ENCODE data around the gene U2AF1L4.

The U2AF1L4 gene

DNA sequence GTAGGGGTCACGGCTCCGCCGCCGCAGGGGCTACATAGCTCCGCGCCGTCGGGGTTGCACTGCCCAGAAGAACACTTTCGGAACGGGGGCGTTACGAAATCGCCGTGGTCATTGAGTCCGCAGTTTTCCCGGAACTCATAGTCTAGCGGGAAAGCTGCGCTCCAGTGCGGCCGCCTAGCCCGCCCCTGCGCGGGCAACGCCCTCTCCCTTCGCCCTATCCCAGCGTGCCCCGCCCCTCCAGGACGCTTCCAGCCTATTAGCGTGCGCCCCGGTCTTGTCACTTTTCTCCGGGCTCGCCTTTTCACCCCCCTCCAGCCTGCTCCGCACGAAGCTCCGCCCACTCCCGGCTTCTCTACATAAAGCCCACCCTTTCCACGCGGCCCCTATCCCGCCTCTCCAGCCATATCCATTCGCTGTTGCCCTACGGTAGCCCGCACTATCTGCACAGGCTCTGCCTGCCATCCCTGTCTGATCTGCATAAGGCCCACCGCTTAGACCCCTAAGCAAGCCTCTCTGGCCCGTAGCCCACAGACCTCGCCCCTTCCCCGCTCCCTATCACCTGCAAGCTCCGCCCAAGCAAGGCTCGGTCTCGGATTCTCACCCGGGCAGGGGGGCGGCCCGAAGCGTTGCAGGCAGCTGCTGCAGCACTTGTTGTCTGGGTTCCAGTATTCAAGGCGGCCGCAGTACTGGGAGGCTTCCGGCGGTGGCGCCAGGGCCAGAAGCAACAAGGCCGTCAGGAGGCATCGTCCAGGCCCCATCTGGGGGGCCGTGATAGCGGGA is 4.6 kb downstream of the U2AF1L4 start:
- peak; percentile 86 to 94 (median 89) for DNase-seq

DNA sequence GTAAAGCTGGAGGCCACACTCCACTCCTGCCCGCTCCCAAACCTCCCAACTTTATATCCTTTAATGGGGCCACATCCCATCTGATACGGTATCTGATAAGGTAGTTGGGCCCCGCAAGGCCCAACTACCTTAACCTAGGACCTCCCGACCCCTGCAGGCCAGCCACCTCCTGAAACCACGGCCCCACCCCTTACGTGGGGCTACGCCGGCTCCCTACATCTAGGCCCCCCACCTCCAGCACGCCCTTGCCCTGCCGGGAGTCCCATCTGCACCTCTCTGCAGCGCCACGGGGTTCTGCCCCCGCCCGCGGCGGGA is 5.2 kb downstream of the U2AF1L4 start:
- no peak for DNase-seq

DNA sequence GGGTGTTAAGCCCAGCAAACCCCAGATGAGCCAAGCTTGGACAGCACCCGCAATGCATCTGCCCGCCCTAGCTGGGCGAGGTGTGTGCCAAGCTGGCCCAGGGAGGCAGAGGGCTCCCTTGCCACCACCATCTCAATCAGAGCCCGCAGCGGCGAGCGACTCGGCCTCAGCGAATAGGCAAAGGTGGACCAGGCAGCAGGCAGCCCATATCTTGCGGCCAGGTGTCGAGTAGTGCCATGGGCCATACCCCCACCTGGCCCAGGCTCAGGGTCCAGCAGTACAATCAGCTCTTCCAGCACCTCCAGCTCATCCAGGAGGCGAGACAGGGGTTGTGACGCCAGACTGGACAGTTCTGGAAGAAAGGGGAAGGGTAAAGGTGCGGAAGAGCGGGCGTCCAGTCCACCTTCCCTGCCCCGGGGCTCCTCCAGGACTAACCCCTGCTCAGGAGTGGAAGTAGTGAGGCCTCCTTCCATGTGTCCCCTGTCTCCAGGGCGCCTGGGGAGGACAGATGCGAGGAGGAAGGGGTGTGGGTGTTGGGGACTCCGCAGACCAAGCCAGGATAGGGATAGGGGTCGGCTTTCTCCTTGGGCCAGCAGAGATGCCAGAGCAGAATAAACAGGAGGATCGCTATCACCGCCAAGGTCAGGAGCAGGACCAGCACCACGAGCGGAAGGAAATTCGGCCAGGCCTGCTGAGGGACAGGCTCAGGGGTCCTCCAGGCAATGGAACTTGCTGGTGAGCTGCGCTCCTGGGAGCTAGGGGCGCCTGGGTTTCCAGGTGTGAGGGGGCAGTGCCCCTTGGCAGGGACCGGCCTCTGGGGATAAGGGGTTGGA is 5.7 kb downstream of the U2AF1L4 start:
- DNase-seq = no peak

DNA sequence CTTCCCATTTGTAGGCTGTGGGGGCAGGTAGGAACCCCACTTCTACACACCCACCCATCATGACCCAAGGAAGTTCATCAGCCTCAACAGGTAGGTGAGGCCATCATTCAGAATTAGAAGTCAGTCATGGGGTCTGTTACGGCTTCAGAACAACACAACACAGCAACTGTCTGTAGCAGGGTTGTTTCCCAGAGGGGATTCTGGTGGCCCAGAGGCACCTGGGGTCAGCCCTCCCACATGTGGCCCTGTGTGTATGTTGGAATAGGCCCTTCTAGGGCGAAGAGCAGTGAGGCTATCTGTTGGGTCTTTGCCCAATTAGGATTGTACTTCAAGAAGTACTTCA is 6.4 kb downstream of the U2AF1L4 start:
- DNase-seq = no peak

DNA sequence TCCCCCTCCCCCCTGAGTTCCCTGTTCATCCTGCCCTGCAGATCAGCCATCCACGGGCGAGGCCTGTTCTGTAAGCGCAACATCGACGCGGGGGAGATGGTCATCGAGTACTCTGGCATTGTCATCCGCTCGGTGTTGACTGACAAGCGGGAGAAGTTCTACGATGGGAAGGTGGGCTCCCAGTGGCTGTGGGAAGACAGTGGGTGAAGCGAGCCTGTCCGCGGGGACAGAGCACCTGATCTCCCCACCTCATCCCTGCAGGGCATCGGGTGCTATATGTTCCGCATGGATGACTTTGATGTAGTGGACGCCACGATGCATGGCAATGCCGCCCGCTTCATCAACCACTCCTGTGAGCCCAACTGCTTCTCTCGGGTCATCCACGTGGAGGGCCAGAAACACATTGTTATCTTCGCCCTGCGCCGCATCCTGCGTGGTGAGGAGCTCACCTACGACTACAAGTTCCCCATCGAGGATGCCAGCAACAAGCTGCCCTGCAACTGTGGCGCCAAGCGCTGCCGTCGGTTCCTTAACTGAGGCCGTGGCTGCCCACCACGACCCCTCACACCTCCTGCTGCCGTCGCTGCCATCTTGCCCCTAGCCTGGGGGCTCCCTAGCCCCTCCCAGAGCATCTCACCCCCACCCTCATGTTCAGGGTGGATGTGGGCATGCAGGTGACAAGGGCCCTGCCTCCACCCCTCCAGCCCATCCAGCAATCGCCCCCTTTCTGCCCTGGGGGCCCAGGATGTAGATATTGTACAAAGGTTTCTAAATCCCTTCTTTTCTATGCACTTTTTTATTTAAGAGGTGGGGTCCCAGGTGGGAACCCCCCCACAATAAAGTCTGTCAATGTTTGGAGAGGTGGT is 7.0 kb downstream of the U2AF1L4 start:
- DNase-seq = no peak

DNA sequence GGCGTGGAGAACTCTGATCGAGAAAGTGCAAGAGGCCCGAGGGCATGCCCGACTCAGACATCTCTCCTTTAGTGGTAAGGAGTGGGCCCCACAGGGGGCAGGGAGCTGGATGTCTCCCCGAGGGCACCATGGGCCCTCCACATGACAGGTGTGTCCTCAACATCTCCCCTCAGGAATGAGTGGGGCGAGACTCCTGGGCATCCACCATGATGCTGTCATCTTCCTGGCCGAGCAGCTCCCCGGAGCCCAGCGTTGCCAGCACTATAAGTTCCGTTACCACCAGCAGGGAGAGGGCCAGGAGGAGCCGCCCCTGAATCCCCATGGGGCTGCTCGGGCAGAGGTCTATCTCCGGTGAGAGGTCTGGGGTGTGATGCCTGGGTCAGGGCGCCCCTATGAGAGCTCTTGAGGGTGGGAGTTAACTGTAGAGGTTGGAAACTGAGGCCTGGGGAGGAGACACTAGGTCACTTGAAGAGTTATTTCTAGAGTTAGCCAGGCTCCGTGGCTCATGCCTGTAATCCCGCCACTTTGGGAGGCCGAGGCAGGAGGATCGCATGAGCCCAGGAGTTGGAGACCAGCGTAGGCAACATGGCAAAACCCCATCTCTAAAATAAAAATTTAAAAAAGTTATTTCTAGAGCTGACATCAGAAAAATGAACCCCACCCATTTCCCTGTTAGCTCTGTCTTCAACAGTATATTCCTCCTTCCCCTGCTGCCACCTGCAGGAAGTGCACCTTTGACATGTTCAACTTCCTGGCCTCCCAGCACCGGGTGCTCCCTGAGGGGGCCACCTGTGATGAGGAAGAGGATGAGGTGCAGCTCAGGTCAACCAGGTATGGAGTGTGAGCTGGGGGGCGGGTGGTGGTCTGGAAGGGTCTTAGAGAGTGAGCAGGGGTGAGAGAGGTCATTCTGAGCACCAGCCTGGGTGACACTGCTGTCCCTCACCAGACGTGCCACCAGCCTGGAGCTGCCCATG is 8.0 kb downstream of the U2AF1L4 start:
- no peak for DNase-seq

DNA sequence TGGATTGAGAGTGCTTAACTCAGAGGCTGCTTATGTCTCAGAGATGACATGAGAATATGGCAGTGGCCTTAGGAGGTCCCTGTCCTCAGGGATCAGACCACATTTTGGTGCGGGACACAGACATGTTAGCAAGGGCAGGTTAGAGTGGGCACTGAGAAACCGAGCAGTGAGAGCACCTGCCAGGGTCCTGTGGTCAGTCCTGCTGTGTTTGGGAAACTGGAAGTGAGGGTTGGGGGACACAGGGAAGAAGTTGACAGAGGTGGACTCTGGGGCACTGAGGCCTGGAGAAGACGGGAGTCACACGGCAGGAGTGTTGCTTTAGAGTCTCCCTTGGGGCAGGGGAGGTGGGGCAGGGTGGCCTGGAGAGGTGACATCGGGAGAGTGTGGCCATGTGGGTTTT is 10.3 kb downstream of the U2AF1L4 start:
- no peak for DNase-seq

DNA sequence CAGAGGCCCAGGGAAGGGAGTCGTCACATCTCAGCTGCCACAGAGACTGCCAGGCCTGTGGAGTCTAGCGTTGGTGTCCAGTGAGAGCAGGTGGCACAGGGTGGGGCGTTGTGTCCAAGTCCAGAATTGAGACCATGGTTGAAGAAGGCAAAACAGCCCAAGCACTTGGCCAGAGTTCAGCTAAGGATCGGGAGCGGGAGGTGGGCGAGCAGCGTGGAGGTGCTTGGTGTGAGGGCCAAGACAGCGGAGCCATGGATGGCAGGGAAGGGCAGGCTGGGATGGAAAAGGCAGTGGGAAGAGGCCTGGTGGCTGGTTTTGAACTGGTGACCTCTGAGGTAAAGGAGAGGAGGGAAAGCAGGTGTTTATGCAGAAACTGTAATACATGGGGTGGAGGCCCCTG is 10.9 kb downstream of the U2AF1L4 start:
- no peak for DNase-seq

DNA sequence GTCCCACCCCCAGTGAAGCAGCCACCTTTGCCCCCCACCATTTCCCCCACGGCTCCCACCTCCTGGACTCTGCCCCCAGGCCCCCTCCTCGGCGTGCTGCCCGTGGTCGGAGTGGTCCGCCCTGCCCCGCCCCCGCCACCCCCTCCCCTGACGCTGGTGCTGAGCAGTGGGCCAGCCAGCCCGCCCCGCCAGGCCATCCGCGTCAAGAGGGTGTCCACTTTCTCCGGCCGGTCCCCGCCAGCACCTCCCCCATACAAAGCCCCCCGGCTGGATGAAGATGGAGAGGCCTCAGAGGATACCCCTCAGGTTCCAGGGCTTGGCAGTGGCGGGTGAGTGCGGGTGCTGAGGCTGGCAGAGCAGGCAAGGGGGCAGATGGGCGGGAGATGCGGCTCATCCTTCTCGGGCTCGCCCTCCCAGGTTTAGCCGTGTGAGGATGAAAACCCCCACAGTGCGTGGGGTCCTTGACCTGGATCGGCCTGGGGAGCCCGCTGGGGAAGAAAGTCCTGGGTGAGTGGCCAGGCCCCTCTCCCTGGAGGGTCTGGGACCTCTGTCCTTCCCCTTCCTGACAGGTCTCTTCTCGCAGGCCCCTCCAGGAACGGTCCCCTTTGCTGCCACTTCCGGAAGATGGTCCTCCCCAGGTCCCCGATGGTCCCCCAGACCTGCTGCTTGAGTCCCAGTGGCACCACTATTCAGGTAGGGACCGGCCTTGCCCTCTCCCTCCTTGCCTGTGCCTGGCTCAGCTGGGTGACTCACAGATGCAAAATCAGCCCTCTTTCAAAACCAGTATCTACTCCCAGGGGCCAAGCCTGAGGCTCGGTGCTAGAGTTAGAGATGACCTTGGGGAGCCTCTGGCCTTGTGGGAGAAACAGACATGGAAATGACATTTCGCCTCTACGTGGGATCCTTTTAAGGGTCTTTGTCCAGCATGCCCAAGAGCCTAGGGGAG is 11.8 kb downstream of the U2AF1L4 start:
- no peak for DNase-seq

DNA sequence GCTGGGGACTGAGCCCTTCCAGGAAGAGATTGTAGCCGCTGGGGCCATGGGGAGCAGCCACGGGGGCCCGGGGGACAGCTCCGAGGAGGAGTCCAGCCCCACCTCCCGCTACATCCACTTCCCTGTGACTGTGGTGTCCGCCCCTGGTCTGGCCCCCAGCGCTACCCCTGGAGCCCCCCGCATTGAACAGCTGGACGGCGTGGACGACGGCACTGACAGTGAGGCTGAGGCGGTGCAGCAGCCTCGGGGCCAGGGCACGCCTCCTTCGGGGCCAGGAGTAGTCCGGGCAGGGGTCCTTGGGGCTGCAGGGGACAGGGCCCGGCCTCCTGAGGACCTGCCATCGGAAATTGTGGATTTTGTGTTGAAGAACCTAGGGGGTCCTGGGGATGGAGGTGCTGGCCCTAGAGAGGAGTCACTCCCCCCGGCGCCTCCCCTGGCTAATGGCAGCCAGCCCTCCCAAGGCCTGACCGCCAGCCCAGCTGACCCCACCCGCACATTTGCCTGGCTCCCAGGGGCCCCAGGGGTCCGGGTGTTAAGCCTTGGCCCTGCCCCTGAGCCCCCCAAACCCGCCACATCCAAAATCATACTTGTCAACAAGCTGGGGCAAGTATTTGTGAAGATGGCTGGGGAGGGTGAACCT is 12.6 kb downstream of the U2AF1L4 start:
- no peak for DNase-seq

DNA sequence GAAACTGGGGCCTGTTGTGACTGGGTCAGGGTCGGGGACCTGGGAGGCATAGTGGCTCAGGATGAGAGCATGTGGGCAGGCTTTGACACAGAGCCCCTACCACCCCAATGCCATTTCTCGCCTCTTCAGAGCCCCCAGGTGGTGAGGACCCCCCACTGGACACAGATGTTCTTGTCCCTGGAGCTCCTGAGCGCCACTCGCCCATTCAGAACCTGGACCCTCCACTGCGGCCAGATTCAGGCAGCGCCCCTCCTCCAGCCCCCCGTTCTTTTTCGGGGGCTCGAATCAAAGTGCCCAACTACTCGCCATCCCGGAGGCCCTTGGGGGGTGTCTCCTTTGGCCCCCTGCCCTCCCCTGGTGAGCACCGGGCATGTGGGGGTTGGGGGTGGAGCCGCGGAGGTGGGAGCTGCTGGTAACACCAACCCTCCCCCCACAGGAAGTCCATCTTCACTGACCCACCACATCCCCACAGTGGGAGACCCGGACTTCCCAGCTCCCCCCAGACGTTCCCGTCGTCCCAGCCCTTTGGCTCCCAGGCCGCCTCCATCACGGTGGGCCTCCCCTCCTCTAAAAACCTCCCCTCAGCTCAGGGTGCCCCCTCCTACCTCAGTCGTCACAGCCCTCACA is 13.3 kb downstream of the U2AF1L4 start:
- DNase-seq = no peak

DNA sequence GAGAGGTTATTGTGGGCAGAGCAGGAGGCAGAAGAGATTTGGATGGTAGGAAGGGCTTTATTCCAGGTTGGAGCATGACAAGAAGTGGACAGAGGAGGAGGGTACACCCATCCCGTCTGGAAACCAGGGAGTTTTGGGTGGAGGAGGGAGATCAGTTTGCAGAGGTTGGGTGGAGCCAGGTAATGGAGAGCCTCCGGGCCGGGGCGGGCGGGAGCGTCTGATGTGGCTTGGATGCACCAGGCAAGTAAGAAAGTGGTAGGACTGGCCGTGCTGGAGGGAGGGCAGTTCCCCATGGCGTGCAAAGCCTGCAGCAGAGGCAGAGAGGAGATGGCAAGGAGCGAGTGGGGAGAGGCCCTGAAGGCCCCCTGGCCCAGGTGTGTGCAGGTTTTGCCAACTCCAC is 13.9 kb downstream of the U2AF1L4 start:
- no peak for DNase-seq

DNA sequence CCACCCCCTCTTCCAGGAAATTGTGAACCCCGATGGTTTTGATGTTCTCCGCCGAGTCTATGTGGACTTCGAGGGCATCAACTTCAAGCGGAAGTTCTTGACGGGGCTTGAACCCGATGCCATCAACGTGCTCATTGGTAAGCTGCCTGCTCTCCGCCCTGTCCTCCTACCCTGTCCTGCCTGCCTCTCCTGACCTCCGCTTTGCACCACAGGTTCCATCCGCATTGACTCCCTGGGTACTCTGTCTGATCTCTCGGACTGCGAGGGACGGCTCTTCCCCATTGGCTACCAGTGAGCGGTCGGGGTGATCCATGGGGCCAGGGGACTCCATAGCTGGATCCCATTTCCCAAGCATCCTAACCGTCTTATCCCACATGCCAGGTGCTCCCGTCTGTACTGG is 14.9 kb downstream of the U2AF1L4 start:
- DNase-seq = no peak

DNA sequence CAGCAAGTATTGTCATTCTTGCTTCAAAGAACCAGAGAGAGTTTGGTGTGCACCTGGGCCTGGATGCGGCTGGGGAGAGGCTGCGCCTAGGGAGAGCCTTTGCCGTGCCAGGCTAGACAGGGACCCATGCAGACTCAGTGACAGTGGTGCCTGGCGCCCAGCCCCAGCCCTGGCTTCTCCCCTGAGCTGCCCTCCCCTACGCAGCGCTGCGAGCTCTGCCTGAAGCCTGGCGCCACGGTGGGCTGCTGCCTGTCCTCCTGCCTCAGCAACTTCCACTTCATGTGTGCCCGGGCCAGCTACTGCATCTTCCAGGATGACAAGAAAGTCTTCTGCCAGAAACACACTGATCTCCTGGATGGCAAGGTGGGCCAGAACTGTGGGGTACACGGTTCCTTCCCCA is 15.5 kb downstream of the U2AF1L4 start:
- DNase-seq = no peak

DNA sequence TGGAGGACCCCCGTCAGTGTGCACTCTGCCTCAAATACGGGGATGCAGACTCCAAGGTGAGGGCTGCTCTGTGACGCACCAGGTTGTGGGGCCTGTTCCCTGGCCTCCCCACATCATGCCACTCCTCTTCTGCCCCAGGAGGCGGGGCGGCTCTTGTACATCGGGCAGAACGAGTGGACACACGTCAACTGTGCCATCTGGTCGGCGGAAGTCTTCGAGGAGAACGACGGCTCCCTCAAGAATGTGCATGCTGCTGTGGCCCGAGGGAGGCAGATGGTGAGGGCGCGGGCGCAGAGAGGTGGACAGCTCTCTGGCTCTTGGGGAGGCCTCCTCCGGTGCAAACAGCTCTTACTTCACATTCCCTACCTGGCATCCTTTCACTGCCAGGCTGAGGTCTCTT is 16.2 kb downstream of the U2AF1L4 start:
- no peak for DNase-seq

DNA sequence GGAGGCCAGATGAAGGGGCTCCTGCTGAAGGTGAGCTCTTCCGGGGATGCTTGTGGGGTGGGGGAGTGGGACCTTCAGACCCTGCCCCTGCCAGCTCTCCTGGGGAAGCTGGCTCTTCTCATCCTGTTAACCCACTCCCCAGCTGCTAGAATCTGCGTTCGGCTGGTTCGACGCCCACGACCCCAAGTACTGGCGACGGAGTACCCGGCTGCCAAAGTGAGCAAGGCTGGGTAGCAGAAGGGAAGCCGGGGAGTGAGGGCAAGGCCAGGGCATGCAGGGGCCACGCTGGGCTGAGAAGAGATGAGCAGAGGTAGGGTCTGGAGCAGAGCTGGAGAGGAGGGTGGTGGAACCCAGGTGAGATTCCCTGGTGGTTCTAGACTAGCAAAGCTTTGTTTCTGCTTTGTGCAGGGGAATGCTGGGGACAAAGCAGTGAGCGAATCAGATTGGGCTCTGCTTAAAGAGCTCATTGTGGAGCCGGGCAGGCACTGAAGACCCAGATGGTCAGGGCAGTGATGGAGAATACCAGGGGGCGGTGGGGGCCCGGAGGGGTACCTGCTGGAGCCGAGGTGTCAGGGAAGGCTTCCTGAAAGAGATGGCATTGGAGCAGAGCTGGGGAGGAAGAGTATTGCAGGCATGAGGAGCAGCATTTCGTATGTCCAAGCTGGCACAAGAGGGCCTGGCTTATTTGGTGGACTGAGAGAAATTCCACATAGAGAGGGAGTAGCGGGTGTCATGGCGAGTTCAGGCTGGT is 17.1 kb downstream of the U2AF1L4 start:
- no peak for DNase-seq

DNA sequence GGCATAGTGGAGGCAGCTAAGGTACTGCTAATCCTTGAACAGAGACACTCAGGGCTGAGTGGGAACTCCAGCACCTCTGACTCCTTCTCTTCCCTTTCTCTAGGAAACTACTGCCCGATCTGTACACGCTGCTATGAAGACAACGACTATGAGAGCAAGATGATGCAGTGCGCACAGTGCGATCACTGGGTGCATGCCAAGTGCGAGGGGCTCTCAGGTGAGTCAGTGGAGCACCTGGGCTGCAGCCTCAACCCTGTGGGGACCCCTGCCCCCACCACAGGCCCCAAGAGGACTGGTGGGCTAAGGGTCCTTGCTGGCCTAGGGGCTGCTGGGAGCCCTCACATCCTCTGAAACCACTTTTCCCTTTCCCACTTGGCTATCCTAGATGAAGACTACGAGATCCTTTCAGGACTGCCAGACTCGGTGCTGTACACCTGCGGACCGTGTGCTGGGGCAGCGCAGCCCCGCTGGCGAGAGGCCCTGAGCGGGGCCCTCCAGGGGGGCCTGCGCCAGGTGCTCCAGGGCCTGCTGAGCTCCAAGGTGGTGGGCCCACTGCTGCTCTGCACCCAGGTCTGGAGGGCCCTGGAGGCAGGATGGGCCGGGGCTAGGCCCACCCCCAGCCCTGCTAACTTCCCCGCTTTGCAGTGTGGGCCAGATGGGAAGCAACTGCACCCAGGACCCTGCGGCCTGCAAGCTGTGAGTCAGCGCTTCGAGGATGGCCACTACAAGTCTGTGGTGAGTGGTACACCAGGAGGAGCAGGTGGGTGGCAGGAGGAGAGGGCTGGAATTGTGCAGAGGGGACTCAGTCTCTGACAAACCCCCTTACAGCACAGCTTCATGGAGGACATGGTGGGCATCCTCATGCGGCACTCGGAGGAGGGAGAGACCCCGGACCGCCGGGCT is 17.9 kb downstream of the U2AF1L4 start:
- DNase-seq = no peak

DNA sequence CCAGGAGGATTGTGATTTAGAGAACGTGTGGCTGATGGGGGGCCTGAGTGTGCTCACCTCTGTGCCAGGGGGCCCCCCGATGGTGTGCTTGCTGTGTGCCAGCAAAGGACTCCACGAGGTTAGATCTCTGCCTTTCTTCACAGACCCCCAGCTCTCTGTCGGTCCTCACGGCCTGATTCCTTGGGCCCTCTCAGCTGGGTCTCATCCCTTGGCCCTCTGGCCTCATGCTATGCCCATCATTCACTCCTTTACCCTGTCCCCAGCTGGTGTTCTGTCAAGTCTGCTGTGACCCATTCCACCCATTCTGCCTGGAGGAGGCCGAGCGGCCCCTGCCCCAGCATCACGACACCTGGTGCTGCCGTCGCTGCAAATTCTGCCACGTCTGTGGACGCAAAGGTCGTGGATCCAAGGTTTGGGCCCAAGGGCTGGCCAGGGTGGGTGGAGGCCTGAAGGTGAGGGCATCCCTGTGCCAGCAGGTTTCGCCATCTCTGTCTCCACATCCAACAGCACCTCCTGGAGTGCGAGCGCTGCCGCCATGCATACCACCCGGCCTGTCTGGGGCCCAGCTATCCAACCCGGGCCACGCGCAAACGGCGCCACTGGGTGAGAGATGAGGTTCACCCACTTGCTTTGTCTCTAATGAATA is 19.9 kb downstream of the U2AF1L4 start:
- DNase-seq = no peak

All from activated CD4-positive, CD25-positive, alpha-beta regulatory T cell (primary cell).